BJ (cell line): ENCODE data around the gene SYNJ1. TPM values are rescaled to one million over a fixed set of nuclear protein-coding genes. Genes with fewer than 3 reads are reported as not detected.

ENCODE experiments used
- CTCF ChIA-PET: fragments of 350-600 bp; formaldehyde crosslinking; extraction: SDS; loops from one replicate; lab custom pipeline; 2021; ENCODE audit warnings: antibody characterized with exemption, inconsistent platforms; lab: Yijun Ruan, JAX
- POLR2A ChIA-PET: fragments of 300-600 bp; sonication (Branson Sonifier 250); formaldehyde crosslinking; extraction: SDS; loops from one replicate; lab custom pipeline; 2021; ENCODE audit warnings: antibody characterized with exemption; lab: Charles Lee
- DNase-seq: peaks from one replicate; pipeline ENCODE4 v3.0.0-alpha.2; 2011; ENCODE audit warnings: low read depth
- H3K27me3 ChIP-seq: 2 replicates; pipeline ENCODE4 v1.6.0; 2011; ENCODE audit warnings: low read length; ENCODE audit not compliant: control insufficient read depth, insufficient read depth
- H3K36me3 ChIP-seq: 2 replicates; pipeline ENCODE4 v1.5.1; 2011; ENCODE audit warnings: low read length; ENCODE audit not compliant: control insufficient read depth, insufficient read depth
- H3K4me3 ChIP-seq: 2 replicates; pipeline ENCODE4 v1.5.1; 2011; ENCODE audit warnings: low read depth, mild to moderate bottlenecking, control low read depth, low read length
- polyA plus RNA-seq: library from polyadenylated mRNA; depleted of rRNA; stranded (reverse); fragments of >200 nt; gene quantifications from 2 replicates; pipeline ENCODE4 v1.2.3, GENCODE V29; 2011
- TF ChIP-seq, protein P1 (sequence below): IDR thresholded peaks from 2 replicates; pipeline ENCODE4 v1.5.1; 2011; ENCODE audit warnings: low read depth, mild to moderate bottlenecking, control low read depth, inconsistent platforms, low read length, moderate library complexity; ENCODE audit not compliant: insufficient read depth

Gene SYNJ1
- polyA plus RNA-seq, 1 experiment: 5.0 TPM

DNA sequence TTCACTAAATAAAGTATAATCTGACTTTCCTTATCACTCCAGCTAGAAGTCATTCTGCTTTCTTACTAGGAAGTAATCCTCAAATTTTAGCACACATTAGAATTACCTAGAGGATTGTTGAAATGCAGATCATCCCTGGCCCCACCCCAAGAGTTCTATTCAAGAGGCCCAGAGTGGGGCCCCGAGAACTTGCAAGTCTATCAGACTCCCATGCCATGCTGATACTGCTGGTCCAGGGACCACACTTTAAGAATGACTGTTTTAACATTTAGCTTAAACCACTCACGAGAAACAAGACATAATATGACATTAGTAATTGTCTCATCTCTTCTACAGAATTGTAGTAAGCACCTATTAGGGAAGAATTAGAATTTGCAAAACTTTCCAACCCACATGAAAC is 7.7 kb upstream of the SYNJ1 start:
- no peak for DNase-seq
- no peaks in the 10 kb centered on the region for H3K36me3 ChIP-seq
- TF ChIP-seq, protein P1, sequence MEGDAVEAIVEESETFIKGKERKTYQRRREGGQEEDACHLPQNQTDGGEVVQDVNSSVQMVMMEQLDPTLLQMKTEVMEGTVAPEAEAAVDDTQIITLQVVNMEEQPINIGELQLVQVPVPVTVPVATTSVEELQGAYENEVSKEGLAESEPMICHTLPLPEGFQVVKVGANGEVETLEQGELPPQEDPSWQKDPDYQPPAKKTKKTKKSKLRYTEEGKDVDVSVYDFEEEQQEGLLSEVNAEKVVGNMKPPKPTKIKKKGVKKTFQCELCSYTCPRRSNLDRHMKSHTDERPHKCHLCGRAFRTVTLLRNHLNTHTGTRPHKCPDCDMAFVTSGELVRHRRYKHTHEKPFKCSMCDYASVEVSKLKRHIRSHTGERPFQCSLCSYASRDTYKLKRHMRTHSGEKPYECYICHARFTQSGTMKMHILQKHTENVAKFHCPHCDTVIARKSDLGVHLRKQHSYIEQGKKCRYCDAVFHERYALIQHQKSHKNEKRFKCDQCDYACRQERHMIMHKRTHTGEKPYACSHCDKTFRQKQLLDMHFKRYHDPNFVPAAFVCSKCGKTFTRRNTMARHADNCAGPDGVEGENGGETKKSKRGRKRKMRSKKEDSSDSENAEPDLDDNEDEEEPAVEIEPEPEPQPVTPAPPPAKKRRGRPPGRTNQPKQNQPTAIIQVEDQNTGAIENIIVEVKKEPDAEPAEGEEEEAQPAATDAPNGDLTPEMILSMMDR: no peak
- H3K4me3 ChIP-seq: no peak overlapping the region
- no peaks in the 10 kb centered on the region for H3K27me3 ChIP-seq
- ChIA-PET POLR2A (no interaction called here), CTCF (no interaction called here)

DNA sequence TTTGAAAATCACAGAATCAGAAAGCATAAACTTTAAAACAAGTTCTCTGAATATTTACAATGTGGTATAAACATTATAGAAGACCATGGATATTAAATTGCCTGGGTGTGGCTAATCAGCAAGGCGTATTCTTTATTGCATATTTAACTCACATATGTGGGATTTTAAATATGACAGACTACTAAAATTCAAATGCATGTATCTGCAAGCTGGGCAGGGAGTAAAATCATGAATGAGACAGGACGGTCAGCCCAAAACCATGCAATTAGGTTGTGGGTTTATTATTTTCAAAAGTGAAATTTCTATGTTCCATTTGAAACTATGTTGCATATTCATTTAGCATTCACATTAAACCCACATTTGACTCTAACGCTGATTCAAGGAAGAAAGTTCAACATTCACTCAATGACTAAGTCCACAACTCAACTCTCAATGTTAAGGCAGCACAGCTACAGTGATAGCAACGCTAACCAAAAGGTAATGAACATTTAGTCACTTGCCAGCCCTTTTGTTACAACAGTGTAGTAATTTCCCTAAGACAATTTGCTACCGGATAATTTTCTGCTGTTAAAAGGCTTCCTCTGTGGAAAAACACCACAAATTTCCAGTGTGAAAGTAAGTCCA is 6.3 kb upstream of the SYNJ1 start:
- DNase-seq: no peak
- no peaks in the 10 kb centered on the region for H3K27me3 ChIP-seq
- POLR2A ChIA-PET: no interaction called here
- TF ChIP-seq, protein P1: no peak
- H3K36me3 ChIP-seq: no peaks in the 10 kb centered on the region
- CTCF ChIA-PET: no interaction called here
- no peak overlapping the region for H3K4me3 ChIP-seq

DNA sequence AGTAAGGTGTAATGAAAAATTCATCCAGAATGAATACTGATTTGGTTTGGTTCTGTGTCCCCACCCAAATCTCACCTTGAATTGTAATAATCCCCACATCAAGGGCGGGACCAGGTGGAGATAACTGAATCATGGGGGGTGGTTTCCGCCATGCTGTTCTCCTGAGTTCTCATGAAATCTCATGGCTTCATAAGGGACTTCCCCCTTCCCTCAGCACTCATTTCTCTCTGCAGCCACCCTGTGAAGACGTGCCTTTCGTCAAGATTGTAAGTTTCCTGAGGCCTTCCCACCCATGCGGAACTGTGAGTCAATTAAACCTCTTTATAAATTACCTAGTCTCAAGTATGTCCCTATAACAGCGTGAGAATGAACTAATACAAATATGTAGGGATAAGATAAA is 5.5 kb upstream of the SYNJ1 start:
- CTCF ChIA-PET: interaction anchor here (0.6 kb wide), 1 partner anchor 15 kb away, joined by 3 read pairs; no protein-coding TSS in a partner anchor
- POLR2A ChIA-PET: no interaction called here
- no peak overlapping the region for H3K4me3 ChIP-seq
- H3K27me3 ChIP-seq: no peaks in the 10 kb centered on the region
- TF ChIP-seq, protein P1: no peak
- H3K36me3 ChIP-seq: no peaks in the 10 kb centered on the region
- DNase-seq: no peak

DNA sequence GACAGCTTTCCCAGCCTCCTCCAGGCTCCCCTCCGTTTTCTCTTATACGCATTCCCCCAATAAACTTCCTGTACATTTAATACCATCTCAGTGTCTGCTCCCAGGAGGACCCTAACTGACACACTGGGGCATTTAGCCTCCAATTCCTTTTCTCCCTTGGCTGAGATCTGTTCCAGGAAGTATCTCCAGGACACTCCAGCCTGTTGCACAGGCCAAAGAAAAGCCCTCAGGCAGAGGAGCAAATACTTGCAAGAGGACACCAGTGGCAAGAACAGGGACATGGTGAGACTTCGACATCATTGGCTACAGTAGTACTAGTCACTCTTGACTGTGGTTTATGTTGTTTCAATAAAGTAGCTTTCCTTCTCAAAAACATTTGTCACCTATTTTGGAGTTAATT is 4.7 kb upstream of the SYNJ1 start:
- TF ChIP-seq, protein P1: no peak
- ChIA-PET CTCF (interaction anchor here (0.6 kb wide), 1 partner anchor 16 kb away, joined by 3 read pairs; no protein-coding TSS in a partner anchor), POLR2A (no interaction called here)

GRCh38 chr21:32728848-32729247 is 1.0 kb upstream of the SYNJ1 start:
- no peaks in the 10 kb centered on the region for H3K36me3 ChIP-seq
- peak overlapping the region; percentile 96 for H3K4me3 ChIP-seq
- DNase-seq: no peak
- CTCF ChIA-PET: interaction anchor here (1.8 to 2.3 kb wide), 2 partner anchors 20 to 43 kb away, joined by 4 to 12 read pairs; partner anchors contain the start of gene PAXBP1
- POLR2A ChIA-PET: no interaction called here
- TF ChIP-seq, protein P1: no peak
- no peaks in the 10 kb centered on the region for H3K27me3 ChIP-seq

More for the DNA sequence above, 4.7 kb upstream of the SYNJ1 start:
- no peaks in the 10 kb centered on the region for H3K36me3 ChIP-seq
- no peak overlapping the region for H3K4me3 ChIP-seq
- H3K27me3 ChIP-seq: no peaks in the 10 kb centered on the region
- DNase-seq: no peak
